ENCODE measurements around the gene WARS2.

DNA sequence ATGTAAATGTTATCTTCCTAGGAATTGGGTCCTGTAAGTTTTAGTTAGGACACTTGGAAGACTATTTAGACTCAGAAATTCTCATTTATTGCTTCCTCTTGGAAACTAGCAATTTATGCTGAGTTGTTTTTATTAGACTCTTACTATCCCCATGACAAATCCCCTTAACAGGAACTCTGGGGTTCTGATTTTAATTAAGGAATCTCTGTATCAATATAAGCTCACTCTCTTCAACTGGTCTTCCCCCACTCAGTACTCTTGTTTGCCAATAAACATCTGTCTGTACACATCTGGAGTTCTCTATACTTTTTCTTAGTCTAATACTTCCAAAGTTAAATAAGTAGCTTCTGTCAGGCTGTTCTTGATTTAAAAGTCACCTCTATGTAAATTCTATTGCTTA, 88.2 kb downstream of the WARS2 start:
- TF ChIP-seq, protein P1, sequence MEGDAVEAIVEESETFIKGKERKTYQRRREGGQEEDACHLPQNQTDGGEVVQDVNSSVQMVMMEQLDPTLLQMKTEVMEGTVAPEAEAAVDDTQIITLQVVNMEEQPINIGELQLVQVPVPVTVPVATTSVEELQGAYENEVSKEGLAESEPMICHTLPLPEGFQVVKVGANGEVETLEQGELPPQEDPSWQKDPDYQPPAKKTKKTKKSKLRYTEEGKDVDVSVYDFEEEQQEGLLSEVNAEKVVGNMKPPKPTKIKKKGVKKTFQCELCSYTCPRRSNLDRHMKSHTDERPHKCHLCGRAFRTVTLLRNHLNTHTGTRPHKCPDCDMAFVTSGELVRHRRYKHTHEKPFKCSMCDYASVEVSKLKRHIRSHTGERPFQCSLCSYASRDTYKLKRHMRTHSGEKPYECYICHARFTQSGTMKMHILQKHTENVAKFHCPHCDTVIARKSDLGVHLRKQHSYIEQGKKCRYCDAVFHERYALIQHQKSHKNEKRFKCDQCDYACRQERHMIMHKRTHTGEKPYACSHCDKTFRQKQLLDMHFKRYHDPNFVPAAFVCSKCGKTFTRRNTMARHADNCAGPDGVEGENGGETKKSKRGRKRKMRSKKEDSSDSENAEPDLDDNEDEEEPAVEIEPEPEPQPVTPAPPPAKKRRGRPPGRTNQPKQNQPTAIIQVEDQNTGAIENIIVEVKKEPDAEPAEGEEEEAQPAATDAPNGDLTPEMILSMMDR (IDR thresholded peaks at IDR 0.05) = no peak
- TF ChIP-seq ZFP36 (IDR thresholded peaks at IDR 0.05; ENCODE audit: borderline replicate concordance, partially characterized antibody) (no peak), CHD2 (IDR thresholded peaks at IDR 0.05; ENCODE audit: low read length, partially characterized antibody) (no peak), EP300 (IDR thresholded peaks at IDR 0.05) (no peak), CHD4 (IDR thresholded peaks at IDR 0.05; ENCODE audit: borderline replicate concordance) (no peak), HDAC2 (IDR thresholded peaks at IDR 0.05) (no peak)
